Occipital lobe (tissue), 2 donors: Measurements from ENCODE around the gene SCTR. TPM values are rescaled to one million over a fixed set of nuclear protein-coding genes. Genes with fewer than 3 reads are reported as not detected.

Source experiments
- DNase-seq: peaks from one replicate; lab custom pipeline; 2025; lab: John Stamatoyannopoulos, UW
- total RNA-seq: library from RNA; depleted of rRNA; stranded (reverse); fragments of >200 nt; gene quantifications from one replicate; pipeline ENCODE4 v1.2.3, GENCODE V29; 2014

Gene SCTR
- total RNA-seq, 1 donor from 2014 or later: 0.62 TPM

GRCh38 chr2:119448427-119449141, 75.7 kb downstream of the SCTR start:
- no peak for DNase-seq

- DNase-seq: no peak
Observed at GRCh38 chr2:119446037-119446436, 78.2 kb downstream of the SCTR start.

- DNase-seq: no peak
Observed at GRCh38 chr2:119442850-119443249, 81.4 kb downstream of the SCTR start.

GRCh38 chr2:119442226-119442619, 82.1 kb downstream of the SCTR start:
- DNase-seq: no peak

GRCh38 chr2:119441376-119442225, 82.7 kb downstream of the SCTR start:
- DNase-seq: no peak

- DNase-seq: no peak
Observed at GRCh38 chr2:119440873-119441272, 83.4 kb downstream of the SCTR start.

- no peak for DNase-seq
Observed at GRCh38 chr2:119440501-119440870, 83.8 kb downstream of the SCTR start.

- no peak for DNase-seq
Observed at GRCh38 chr2:119439574-119440500, 84.4 kb downstream of the SCTR start.

GRCh38 chr2:119438726-119439284, 85.5 kb downstream of the SCTR start:
- DNase-seq: no peak

- no peak for DNase-seq
Observed at GRCh38 chr2:119438128-119438656, 86.1 kb downstream of the SCTR start.

- DNase-seq: no peak
Observed at GRCh38 chr2:119436993-119437772, 87.1 kb downstream of the SCTR start.

- no peak for DNase-seq
Observed at GRCh38 chr2:119435953-119436297, 88.4 kb downstream of the SCTR start.

GRCh38 chr2:119435081-119435952, 89.0 kb downstream of the SCTR start:
- no peak for DNase-seq

GRCh38 chr2:119434664-119435063, 89.6 kb downstream of the SCTR start:
- DNase-seq: no peak

- DNase-seq: no peak
Observed at GRCh38 chr2:119433636-119434327, 90.5 kb downstream of the SCTR start.

- no peak for DNase-seq
Observed at GRCh38 chr2:119432851-119433522, 91.3 kb downstream of the SCTR start.

GRCh38 chr2:119431976-119432850, 92.1 kb downstream of the SCTR start:
- no peak for DNase-seq
